ENCODE measurements around the gene BSND. TPM values are rescaled to one million over a fixed set of nuclear protein-coding genes. Genes with fewer than 3 reads are reported as not detected.

Gene BSND
- total and polyA plus RNA-seq, 4 donors: 0.02 TPM; not detected in 3

- no peaks in the 10 kb centered on the region for H3K9me3 ChIP-seq (ENCODE audit: control insufficient read depth in 4 of 4, insufficient read depth in 3 of 4, low read length in 3 of 4)
- DNase-seq (peak; percentile 62 to 82 (median 71)), ATAC-seq (ENCODE audit: insufficient read depth, low FRiP score) (no peak)
- 54 to 56% methylated on average over 9 of the region's 9 CpGs for WGBS, 2 donors
- no peak overlapping the region for H3K4me3 ChIP-seq
- H3K4me1 ChIP-seq (ENCODE audit: control insufficient read depth in 5 of 5, insufficient read depth in 5 of 5, low read length in 5 of 5): peaks cover 0 to 2% (median 0%) of the 10 kb centered on the region in 5 donors
- no peak overlapping the region for H3K27ac ChIP-seq (ENCODE audit: low read depth in 1 of 2, low read length in 1 of 2)
- no peak overlapping the region for H3K9ac ChIP-seq (ENCODE audit: insufficient read depth in 1 of 2, low read length in 2 of 2)
- H3K36me3 ChIP-seq (ENCODE audit: control insufficient read depth in 4 of 4, insufficient read depth in 4 of 4, low read length in 4 of 4): peaks cover 0 to 4% (median 0%) of the 10 kb centered on the region in 4 donors
- H3K27me3 ChIP-seq (ENCODE audit: control insufficient read depth in 3 of 3, insufficient read depth in 3 of 3, low read length in 2 of 3): no peaks in the 10 kb centered on the region
- no peak for TF ChIP-seq CTCF (IDR thresholded peaks at IDR 0.05; ENCODE audit: control extremely low read depth, extremely low read depth)
Observed at GRCh38 chr1:55049914-55050278, 51.2 kb downstream of the BSND start.

GRCh38 chr1:55050283-55050682 is 51.5 kb downstream of the BSND start:
- H3K4me3 ChIP-seq: no peak overlapping the region
- DNase-seq (peak in 1 of 3 donors; percentile 17), ATAC-seq (ENCODE audit: insufficient read depth, low FRiP score) (no peak)
- H3K36me3 ChIP-seq (ENCODE audit: control insufficient read depth in 4 of 4, insufficient read depth in 4 of 4, low read length in 4 of 4): peaks cover 0 to 4% (median 0%) of the 10 kb centered on the region in 4 donors
- no peaks in the 10 kb centered on the region for H3K27me3 ChIP-seq (ENCODE audit: control insufficient read depth in 3 of 3, insufficient read depth in 3 of 3, low read length in 2 of 3)
- H3K9me3 ChIP-seq (ENCODE audit: control insufficient read depth in 4 of 4, insufficient read depth in 3 of 4, low read length in 3 of 4): no peaks in the 10 kb centered on the region
- TF ChIP-seq CTCF (IDR thresholded peaks at IDR 0.05; ENCODE audit: control extremely low read depth, extremely low read depth): no peak
- H3K9ac ChIP-seq (ENCODE audit: insufficient read depth in 1 of 2, low read length in 2 of 2): no peak overlapping the region
- H3K27ac ChIP-seq (ENCODE audit: low read depth in 1 of 2, low read length in 1 of 2): no peak overlapping the region
- H3K4me1 ChIP-seq (ENCODE audit: control insufficient read depth in 5 of 5, insufficient read depth in 5 of 5, low read length in 5 of 5): peaks cover 0 to 2% (median 0%) of the 10 kb centered on the region in 5 donors
- WGBS, 2 donors: 72 to 82% methylated on average over 9 of the region's 9 CpGs

- Histone ChIP-seq H3K4me3 (no peak overlapping the region), H3K27ac (ENCODE audit: low read depth in 1 of 2, low read length in 1 of 2) (no peak overlapping the region), H3K27me3 (ENCODE audit: control insufficient read depth in 3 of 3, insufficient read depth in 3 of 3, low read length in 2 of 3) (no peaks in the 10 kb centered on the region), H3K9ac (ENCODE audit: insufficient read depth in 1 of 2, low read length in 2 of 2) (no peak overlapping the region), H3K4me1 (ENCODE audit: control insufficient read depth in 5 of 5, insufficient read depth in 5 of 5, low read length in 5 of 5) (peaks cover 0 to 2% (median 0%) of the 10 kb centered on the region in 5 donors), H3K9me3 (ENCODE audit: control insufficient read depth in 4 of 4, insufficient read depth in 3 of 4, low read length in 3 of 4) (no peaks in the 10 kb centered on the region), H3K36me3 (ENCODE audit: control insufficient read depth in 4 of 4, insufficient read depth in 4 of 4, low read length in 4 of 4) (peaks cover 0 to 4% (median 0%) of the 10 kb centered on the region in 4 donors)
- DNase-seq (no peak), ATAC-seq (ENCODE audit: insufficient read depth, low FRiP score) (no peak)
- TF ChIP-seq CTCF (IDR thresholded peaks at IDR 0.05; ENCODE audit: control extremely low read depth, extremely low read depth): no peak
- WGBS, 2 donors: 91 to 93% methylated on average over 5 of the region's 5 CpGs
Observed at GRCh38 chr1:55051169-55051568, 52.4 kb downstream of the BSND start.

- Histone ChIP-seq H3K9ac (ENCODE audit: insufficient read depth in 1 of 2, low read length in 2 of 2) (no peak overlapping the region), H3K27ac (ENCODE audit: low read depth in 1 of 2, low read length in 1 of 2) (no peak overlapping the region), H3K36me3 (ENCODE audit: control insufficient read depth in 4 of 4, insufficient read depth in 4 of 4, low read length in 4 of 4) (peaks cover 0 to 3% (median 0%) of the 10 kb centered on the region in 4 donors), H3K9me3 (ENCODE audit: control insufficient read depth in 4 of 4, insufficient read depth in 3 of 4, low read length in 3 of 4) (no peaks in the 10 kb centered on the region), H3K4me3 (no peak overlapping the region), H3K27me3 (ENCODE audit: control insufficient read depth in 3 of 3, insufficient read depth in 3 of 3, low read length in 2 of 3) (no peaks in the 10 kb centered on the region), H3K4me1 (ENCODE audit: control insufficient read depth in 5 of 5, insufficient read depth in 5 of 5, low read length in 5 of 5) (peaks cover 0 to 2% (median 0%) of the 10 kb centered on the region in 5 donors)
- 66 to 78% methylated on average over 9 of the region's 9 CpGs for WGBS, 2 donors
- DNase-seq: no peak
- no peak for TF ChIP-seq CTCF (IDR thresholded peaks at IDR 0.05; ENCODE audit: control extremely low read depth, extremely low read depth)
- no peak for ATAC-seq (ENCODE audit: insufficient read depth, low FRiP score)
Observed at GRCh38 chr1:55051621-55052020, 52.9 kb downstream of the BSND start.
